Colon (tissue), 2 donors: Measurements from ENCODE around the gene CMTM5.

Experiments used
- FAIRE-seq: peaks from 2 replicates; lab custom pipeline; 2012; peaks lifted over from hg19 to GRCh38; lab: Jason Lieb, UNC
- donor health status: control.
- donor health status: control.

CMTM5 gene

DNA sequence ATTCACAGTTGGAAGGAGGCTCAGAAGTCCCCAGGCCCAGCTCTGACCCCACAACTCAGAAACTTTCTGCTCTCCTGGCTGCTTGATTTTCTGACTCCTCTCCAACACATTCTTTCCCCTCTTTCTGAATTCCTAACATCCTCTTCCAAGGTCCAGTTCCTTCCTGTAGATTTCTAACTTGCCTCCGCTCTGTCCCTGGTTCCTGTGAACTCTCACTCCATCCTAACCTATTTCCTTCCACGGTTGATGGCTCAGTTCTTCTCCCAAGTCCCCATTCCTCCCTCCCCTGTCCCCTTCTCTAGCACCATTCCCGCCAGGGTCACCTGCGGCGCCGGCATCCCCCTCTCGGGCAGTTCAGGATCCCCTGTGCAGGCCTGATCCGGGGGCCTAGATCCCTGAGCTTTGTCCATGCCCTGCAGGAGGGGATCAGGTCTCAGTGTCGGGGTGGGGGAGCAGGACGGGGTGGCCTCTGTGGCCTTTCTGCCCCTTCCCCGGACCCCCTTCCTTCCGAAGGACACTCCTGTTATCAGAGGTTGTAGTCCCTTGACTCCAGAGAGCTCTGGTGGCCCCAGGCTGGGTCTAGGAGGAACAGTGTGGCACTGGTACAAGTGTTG, 18.2 kb upstream of the CMTM5 start:
- no peak for FAIRE-seq

DNA sequence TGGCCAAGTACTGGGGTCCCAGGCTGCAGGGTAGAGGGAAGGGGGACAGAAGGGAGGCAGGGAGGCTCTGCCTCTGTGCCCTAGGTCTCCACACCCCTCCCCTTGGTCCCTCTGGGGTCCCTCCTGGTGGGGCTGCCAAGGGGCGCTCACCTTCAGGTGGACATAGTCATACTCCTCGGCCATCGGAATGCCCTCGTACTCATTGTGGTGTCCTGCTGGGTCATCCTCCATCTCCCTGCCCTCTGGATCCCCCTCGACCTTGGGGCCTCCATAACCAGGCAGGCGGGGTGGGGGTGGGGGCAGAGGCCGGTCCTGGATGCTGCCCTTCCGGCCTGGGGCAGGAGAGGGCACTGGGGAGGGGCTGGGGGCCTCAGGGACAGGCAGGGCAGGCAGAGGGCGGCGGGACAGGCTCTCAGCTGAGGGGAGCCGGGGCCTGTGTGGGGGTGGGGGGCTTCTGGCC, 17.6 kb upstream of the CMTM5 start:
- FAIRE-seq = no peak

DNA sequence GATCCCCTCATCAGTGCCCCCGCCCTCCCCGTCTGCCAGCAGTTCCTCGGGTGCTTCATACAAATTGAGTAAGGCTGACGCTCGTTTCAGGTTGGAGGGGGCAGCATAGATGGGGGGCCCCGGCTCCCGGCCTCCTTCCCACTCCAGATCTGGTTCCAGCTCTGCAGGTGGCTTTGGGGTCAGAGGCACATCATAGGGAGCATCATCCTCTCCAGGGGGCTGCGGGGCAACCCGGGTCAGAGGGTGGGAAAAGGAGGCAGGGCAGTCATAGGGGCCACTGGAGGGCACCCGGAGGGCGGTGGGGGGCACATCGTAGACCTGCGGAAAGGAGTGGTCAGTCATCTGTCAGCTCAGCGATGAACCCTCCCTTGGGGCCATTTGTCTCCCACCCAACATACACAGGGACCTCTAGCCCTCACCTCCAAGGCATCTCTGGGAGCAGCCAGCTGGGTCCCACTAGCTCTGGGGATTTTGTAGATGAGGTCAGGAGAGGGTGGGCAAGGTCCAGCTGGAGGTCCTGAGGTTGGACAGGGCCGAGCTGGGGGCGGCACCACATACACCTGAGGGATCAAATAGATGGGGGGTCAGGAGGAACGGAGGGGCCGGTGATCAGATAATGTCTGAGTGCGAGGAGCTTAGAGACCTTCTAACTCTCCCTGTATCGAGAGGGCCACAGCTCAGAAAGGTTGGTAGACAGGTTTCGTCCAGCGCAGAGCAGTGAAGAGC, 17.0 kb upstream of the CMTM5 start:
- FAIRE-seq = no peak

DNA sequence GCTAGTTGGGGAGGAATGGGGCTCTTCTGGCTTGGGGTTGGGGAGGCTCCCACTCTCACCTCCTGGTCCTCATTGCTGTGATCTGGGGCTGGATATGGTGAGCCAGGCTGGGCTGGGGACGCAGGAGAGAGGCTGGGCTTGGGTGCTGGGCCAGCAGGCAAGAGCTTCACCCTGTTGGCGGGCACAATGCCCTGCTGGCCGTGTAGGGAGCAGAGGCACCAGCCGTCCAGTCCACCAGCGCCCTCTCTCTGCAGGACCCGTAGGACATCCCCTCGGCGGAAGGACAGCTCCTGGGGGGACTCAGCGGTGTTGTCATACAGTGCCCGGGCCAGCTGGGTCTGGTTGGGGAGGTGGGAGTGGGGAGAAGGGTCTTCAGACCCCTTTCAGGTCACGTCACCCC, 16.4 kb upstream of the CMTM5 start:
- no peak for FAIRE-seq

DNA sequence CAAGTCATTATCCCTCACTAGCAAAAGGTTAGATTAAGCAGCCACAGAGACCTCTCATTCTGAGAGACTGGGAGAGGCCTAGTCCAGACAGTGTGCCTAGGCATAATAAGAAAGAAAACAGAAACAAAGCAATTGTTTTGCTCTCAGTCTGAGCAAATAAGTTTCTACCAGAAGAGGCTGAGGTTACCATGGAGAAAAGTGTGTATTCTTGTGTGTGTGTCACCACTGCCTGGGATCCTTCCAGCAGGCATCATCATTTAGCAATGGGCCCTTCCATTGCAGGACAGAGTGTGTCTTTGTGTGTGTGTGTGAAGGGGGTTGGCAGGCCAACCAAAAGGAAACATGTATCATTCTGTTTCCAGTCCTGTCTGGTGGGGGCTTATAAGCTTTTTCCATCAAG, 15.5 kb upstream of the CMTM5 start:
- no peak for FAIRE-seq

DNA sequence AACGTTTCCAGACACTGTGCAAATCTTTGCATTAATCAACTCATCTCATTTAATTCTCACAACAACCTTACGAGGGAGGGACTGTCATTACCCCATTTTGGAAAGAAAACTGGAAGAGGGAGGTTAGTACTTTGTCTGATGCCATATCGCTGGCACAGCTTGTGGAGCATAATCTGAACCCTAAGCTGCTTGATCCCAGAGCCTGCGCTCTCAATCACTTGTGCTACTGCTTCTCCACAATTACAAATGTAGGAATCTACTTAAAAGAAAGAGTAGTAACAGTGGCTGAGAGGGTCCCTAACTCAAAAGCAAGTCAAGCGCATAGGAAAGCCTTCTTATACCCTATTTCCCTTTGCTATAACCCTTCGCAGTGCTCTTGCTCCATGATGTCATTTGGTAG, 15.1 kb upstream of the CMTM5 start:
- no peak for FAIRE-seq

DNA sequence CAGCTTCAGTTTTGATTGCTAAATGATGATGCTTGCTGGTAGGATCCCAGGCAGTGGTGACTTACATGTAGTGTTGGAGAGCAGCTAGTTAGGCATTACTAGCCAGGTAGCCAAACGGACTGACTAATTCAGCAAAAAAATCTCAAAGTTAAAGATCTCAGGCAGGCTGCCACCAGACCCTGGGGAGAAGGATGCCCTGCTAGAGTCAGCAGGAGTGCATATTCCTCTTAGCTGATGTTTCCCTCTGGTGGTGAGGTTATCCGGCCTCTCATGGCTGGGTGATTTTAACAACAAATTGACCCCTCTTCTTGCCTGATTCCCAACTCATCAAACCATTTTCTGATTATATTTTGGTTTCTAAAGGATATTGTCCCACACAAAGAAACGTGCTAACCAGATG, 14.6 kb upstream of the CMTM5 start:
- no peak for FAIRE-seq

DNA sequence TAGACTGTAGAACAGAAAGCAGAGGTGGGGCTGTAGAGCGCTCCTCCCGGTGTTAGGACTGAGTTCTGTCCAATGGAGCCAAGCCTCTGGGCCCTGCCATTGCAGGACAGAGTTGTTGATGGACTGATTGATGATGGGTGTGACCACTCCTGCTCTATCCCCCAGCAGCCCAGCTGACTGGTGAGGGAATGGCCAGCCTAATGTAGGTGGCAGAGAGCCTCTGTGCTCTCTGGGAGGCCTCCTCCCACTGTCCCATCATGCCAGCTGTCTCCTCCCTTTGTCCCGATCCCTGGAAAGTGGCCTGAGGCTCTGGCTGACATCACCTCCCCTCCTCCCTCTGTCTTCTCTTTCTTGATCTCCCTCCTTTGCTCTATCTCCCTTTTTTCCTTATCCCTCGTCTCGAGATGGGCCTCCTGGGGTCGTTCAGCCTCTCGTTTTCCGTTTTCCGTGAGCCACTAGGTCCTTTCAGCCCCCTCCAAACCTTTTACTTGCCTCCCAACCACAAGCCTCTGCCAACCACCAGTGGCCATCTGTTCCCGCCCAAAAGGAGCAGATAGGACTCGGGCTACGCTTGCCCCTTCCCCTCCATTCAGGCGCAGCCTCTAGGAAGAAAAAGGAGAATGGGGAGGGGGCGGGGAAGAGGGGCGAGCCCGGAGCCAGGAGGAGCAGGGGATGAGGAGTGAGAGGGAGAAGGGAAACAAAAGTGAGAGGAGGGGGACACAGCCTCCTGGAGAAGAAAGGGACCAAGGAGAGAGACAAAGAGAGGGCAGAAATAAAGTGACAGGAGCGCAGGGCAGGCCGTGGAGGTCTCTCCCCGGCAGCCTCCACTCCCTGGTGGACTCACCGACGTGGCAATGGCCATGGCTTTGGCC, 12.4 kb upstream of the CMTM5 start:
- no peak for FAIRE-seq

DNA sequence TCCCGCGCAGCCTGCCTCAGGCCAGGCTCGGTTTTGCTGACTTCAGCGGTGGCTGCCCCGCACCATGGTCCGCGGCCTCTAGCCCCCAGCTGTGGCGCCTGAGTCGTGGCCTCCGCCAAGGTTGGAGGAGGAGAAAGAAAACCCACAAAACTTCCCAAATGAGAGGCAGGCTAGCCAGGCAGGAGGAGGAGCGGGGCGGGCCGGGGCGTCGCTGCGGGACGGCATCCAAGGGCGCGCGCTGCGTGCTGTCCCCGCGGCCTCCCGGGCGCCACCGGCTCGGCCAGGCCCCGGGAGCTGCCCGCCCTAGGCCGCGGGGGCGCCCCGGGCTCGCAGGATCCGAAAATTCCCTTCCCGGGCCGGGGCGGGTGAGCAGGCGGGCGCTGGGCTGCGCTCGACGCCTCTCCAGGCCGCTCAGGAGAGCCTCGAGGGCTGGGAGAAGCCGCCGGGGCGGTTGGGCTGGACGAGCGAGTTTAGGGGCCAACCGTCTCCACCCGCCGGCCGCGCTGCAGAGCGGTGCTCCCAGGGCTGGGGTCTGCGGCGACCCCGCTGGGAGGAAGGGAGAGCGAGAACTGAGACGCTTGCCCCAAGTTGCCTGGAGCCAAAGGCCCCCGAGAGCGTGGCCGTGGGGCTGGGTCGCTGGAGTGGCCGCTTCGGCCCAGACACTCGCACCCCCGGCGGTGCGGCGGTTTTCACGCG, 11.7 kb upstream of the CMTM5 start, which contains the start of gene EFS:
Gene EFS, minus strand, starts transcription at position 137 of the 696 bp plus-strand sequence. CDS start 147 bp downstream, outside the sequence.
- FAIRE-seq = no peak

DNA sequence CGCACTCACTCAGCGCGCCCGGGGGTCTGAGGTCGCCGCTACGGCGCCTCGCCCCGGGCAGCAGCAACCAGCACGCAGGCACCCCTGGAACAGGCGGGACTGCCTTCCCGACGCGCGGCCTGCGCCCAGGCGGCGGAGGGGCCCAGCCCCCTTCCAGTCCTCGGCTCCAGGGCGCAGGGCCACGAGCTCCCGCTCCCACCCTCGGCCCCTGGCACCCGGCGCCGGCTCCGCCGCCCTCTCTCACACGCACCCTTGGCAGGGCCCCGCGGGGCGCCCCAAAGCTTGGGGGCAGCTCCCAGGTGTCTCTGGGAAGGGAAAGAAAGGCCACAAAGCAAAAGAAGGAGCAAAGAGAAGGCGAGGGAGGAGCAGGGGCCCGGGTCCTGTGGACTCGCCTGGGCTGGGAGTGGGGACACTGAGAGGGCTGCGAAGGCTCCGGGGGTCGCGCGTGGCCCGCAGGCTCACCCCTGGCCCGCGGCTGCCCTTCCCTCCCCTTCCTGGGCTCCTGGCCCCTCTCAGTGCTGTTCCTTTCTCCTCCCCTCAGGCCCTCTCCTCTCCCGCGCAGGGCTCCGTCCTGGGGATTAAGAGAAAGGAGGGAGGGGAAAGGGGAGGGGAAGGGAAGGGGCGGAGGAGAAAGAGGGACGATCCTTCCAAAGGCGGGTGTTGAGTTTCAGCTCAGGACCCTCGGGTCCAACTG, 11.0 kb upstream of the CMTM5 start:
- no peak for FAIRE-seq

DNA sequence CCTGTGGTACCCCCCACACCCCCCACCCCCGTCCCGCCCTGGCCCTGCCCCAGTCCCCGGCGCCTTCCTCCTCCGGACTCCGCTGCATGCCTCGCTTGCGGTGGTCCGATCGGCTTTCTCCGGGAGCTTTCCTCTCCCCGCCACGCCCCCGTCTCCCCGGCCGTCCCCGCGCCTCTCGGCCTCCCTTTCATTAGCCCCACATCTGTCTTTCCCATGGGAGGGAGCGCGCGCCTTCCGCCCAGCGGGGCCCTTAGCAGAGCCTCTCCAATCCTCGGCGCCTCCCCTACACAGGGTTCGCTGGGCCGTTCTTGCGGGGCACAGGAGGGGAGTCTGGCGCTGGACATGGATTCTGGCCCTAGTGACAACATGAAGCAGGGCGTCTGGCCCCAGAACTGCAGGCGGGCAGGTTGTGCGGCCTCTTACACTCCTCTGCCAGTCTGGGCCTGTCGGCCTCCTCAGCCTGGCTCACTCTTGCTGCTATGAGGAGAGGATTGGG, 10.4 kb upstream of the CMTM5 start:
- FAIRE-seq = no peak

DNA sequence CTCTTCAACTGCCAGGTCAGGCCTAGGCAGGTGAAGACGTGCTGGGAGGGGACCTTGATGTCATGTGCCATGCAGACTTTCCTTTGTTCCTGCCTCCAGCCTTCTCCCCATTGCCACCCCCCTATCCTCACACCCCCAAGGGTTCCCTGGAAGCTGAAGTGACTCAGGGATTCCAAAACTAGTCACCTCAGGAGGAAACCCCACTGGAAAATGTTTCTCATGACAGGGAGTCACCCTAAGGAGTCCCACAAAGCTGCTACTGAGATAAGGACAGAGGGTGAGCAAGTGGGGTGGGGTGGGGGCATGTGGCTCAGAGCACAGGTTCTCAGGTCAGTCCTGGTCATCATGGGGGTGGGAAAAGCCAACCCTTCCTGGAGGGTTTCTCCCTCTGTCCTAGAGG, 6.6 kb upstream of the CMTM5 start:
- no peak for FAIRE-seq

DNA sequence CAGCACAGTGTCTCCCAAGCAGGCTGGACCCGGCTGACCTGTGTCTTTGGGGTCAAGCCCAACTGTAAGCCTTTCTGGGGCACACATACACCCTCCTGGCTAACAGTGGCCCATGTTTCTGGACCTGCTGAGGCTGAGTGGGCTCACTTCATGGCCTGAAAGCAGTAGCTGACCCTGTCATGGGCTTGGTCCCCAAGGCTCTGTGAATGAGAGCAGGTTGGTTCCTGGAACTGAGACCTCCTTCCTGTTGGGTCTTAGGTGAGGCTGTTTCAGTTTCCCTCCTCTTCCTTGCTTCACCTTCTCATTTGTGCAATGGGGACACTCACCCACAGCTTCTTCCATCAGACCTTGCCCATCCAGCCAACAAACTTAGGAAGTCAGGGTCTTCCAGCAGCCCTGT, 5.0 kb upstream of the CMTM5 start:
- no peak for FAIRE-seq

DNA sequence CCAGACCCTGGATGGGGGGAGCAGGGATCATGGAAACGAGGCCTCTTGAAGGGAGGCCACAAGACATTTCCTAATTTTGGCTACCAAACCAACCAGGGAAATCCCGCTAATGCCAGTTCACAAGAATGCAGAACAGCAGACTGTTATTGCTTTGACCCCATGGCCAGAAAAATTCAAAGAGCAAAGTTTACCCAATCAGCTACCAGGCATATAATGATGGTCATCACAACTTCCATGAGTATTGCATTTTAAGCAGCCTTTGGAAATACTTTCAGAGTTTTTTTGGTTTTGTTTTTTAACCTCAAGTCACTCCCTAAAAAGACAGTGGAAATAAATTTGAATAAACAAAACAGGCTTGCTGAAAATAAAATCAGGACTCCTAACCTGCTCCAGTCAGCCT, 4.3 kb upstream of the CMTM5 start, which contains the start of gene IL25:
Gene IL25, plus strand, starts transcription at position 301 of the 400 bp plus-strand sequence.
- FAIRE-seq = no peak

DNA sequence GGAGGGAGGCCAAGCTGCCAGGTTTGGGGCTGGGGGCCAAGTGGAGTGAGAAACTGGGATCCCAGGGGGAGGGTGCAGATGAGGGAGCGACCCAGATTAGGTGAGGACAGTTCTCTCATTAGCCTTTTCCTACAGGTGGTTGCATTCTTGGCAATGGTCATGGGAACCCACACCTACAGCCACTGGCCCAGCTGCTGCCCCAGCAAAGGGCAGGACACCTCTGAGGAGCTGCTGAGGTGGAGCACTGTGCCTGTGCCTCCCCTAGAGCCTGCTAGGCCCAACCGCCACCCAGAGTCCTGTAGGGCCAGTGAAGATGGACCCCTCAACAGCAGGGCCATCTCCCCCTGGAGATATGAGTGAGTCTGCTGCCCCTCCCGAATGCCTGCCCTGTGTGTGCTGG, 3.8 kb upstream of the CMTM5 start:
- no peak for FAIRE-seq

DNA sequence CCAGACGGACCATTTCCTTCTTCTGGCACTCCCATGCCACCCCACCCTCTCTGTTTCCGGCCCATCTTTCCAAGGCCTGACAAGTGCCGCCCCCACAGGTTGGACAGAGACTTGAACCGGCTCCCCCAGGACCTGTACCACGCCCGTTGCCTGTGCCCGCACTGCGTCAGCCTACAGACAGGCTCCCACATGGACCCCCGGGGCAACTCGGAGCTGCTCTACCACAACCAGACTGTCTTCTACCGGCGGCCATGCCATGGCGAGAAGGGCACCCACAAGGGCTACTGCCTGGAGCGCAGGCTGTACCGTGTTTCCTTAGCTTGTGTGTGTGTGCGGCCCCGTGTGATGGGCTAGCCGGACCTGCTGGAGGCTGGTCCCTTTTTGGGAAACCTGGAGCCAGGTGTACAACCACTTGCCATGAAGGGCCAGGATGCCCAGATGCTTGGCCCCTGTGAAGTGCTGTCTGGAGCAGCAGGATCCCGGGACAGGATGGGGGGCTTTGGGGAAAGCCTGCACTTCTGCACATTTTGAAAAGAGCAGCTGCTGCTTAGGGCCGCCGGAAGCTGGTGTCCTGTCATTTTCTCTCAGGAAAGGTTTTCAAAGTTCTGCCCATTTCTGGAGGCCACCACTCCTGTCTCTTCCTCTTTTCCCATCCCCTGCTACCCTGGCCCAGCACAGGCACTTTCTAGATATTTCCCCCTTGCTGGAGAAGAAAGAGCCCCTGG, 1.2 kb upstream of the CMTM5 start:
- FAIRE-seq = no peak

DNA sequence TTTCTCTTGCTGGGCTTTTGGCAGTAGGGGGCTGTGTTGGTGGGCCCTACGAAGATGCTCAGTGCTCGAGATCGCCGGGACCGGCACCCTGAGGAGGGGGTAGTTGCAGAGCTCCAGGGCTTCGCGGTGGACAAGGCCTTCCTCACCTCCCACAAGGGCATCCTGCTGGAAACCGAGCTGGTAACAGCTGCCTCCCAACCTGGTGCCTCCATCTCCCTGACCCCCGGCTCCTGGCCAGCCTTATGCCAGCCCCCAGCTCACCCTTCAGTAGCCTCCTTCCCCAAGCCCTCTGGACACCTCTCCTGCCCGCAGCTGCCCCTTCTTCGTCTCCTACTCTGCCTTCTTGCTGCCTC, 328 bp downstream of the CMTM5 start:
- no peak for FAIRE-seq

DNA sequence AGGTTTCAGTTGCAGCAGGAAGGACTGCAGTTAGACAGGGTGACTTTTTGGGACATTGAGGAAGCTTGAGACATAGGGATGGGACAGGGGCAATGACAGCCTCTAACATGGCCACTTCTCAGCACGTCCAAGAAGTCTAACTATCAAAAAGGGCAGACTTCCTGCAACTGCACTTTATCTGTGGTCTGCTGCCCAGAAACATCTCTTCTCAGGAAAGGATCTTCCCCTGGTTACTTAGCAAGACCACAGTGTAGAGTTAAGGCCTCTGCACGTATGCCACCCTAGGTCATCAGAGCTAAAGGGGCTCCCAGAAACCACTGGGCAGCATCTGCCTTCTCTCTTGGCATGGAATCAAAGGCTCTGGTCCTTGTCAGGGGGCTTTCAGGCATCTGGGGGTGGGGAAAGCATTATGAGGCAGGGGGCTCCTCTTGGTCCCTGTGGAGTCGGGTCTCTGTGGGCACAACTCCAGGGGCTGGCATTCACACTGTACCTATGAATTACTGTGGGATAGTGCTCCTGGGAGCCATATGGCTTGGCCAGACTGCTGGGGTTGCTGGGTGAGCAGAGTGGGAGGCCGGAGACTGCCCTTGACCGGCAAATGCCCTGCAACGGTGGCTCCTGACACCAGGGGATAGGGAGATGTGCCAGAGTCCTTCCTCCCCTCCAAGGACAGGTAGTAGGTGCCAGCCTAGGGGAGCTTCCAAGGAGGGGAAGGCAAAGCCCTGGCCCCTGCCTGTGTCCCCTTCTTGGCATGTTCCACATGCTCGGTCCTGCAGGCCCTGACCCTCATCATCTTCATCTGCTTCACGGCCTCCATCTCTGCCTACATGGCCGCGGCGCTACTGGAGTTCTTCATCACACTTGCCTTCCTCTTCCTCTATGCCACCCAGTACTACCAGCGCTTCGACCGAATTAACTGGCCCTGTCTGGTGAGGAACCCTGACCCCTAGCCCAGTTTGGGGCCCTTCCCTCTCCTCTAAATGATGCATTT, 1.0 kb downstream of the CMTM5 start:
- no peak for FAIRE-seq

DNA sequence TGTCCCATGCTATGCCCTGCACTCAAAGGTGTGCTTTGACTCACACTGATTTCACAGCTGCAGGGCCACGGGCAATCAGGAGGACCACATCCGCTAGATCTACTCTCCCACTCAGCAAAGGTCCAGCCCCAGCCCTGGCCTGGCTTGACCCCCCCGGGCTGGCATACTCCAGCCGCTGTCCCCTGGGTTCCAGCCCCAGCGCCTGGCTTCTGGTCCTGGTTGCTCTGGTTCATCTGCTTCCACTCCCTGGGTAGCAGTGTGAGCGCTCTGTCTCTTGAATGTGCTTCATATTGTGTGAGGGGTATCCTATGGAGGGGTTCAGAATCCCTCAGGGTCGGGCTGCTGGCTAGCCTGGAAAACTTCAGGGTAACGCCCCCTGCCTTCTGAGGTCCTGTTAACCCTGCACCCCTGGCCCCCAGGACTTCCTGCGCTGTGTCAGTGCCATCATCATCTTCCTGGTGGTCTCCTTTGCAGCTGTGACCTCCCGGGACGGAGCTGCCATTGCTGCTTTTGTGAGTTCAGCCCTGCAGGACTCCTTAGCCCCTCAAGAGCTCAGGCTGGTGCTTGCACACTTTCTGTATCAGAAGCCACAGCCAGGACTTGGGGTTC, 1.9 kb downstream of the CMTM5 start:
- FAIRE-seq = no peak
